NB4 (cell line): ENCODE data around the gene CITED1.

Source experiments
- MYC ChIP-seq: IDR thresholded peaks from 2 replicates; pipeline ENCODE4 v1.6.1; 2011; ENCODE audit warnings: low read depth, low read length
- POLR2A ChIP-seq: IDR thresholded peaks from 2 replicates; pipeline ENCODE4 v1.6.1; 2011; ENCODE audit warnings: mild to moderate bottlenecking; ENCODE audit not compliant: insufficient read length; ENCODE audit errors: extremely low read depth
- TF ChIP-seq, protein P1 (sequence below): IDR thresholded peaks from one replicate; pipeline ENCODE4 v1.5.1; 2012; ENCODE audit warnings: low read depth, low read length
- TF ChIP-seq, protein P2 (sequence below): IDR thresholded peaks from 2 replicates; pipeline ENCODE4 v1.6.1; 2011; ENCODE audit warnings: low read depth, low read length

DNA sequence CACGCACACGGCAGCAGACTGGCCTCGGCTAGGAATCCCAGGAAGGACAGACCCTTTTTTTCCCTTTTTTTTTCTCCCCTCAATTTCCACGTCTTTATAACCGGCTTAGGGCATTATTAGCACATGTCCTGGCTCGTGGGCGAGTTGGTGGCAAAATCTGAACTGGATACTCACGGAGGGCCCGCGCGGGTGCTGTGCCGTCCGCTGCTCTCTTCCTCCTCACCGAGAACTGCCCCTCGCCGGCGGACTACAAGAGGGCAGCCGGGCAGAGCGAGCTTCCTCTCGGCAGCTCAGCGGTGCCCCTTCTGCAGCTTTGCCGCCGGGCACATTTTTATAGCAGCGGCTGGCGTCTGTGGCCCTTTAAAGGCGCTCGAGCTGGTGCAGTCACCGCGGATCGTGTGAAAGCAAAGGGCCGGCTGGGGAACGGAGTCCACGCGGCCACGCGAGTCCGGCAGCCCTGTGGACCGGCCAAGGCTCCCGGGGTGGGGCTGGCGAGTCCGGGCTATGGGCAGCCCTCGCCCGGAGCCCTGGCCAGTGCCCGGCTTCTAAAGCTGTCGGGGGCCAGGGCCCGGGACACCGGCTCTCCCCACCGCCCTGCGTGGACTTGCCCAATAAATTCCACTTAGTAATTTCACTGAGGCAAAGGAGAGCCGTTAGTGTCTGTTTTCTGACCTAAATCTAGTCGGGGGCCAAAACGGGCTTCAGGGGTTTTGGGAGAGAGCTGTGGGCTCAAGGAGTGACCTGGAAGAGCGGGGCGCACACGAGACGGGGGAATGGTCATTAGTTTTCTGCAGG is 1.3 kb upstream of the CITED1 start:
- TF ChIP-seq, protein P1, sequence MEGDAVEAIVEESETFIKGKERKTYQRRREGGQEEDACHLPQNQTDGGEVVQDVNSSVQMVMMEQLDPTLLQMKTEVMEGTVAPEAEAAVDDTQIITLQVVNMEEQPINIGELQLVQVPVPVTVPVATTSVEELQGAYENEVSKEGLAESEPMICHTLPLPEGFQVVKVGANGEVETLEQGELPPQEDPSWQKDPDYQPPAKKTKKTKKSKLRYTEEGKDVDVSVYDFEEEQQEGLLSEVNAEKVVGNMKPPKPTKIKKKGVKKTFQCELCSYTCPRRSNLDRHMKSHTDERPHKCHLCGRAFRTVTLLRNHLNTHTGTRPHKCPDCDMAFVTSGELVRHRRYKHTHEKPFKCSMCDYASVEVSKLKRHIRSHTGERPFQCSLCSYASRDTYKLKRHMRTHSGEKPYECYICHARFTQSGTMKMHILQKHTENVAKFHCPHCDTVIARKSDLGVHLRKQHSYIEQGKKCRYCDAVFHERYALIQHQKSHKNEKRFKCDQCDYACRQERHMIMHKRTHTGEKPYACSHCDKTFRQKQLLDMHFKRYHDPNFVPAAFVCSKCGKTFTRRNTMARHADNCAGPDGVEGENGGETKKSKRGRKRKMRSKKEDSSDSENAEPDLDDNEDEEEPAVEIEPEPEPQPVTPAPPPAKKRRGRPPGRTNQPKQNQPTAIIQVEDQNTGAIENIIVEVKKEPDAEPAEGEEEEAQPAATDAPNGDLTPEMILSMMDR, result no peak
- TF ChIP-seq, protein P2, sequence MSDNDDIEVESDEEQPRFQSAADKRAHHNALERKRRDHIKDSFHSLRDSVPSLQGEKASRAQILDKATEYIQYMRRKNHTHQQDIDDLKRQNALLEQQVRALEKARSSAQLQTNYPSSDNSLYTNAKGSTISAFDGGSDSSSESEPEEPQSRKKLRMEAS, result peak; percentile 64
- no peak for TF ChIP-seq POLR2A
- peak; percentile 49; the same call in 1 of the 2 replicates for TF ChIP-seq MYC
